Stimulated activated CD8-positive, alpha-beta memory T cell treated with anti-CD3 and anti-CD28 coated beads, Interleukin-7, amount 100 ng/mL, for 48 hours (primary cell): ENCODE results near the gene PTPRE.

Source experiments
- DNase-seq, 2 donors: peaks; one replicate each; pipeline ENCODE4 v3.0.0-alpha.2; 2020; ENCODE audit warnings: low read depth in 1 of 2; ENCODE audit errors: extremely low read depth in 1 of 2

Gene PTPRE

GRCh38 chr10:128018691-128019090 lies 111.8 kb downstream of the PTPRE start:
- no peak for DNase-seq

- DNase-seq = no peak
Measured at GRCh38 chr10:128022261-128023196, 115.6 kb downstream of the PTPRE start.

DNA sequence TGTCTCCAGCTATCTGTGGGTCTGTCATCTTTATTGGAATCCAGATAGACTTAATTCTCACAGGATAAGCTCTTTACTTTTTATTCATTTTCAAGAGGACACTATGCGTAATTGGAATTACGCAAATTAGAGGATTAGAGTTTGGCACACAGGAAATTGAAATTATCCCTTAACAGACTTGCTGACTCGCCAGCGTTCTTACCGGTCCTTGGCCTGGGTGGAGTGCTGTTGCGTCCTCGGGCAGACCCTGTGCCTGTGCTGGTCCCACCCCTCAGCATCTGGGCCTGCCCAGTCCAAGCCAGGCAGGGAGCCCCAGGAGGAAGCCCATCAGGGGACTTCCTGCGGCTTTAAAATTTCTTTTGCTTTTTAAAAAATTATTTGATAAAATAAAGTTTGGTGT lies 117.5 kb downstream of the PTPRE start:
- DNase-seq = no peak

DNA sequence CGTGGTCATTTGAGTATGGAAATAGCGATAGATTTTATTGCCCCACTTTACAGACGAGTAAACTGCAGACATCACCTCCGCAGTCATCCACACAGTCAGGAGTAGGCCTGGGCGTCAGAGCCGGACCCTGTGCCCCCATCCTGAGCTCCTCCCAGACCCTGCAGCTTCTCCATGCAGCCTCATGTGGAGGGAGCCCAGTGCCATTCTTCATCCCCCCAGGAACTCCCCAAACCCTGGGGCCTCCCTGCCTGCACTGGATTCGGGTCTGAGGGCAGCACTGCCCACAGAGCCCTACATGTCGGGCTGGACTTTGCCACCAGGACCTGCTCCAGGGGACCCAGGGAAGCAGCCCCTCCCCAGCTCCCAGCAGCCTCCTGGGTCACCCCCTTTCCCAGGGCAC lies 118.5 kb downstream of the PTPRE start:
- no peak for DNase-seq

- DNase-seq = no peak
Measured at GRCh38 chr10:128025951-128026350, 119.0 kb downstream of the PTPRE start.

DNA sequence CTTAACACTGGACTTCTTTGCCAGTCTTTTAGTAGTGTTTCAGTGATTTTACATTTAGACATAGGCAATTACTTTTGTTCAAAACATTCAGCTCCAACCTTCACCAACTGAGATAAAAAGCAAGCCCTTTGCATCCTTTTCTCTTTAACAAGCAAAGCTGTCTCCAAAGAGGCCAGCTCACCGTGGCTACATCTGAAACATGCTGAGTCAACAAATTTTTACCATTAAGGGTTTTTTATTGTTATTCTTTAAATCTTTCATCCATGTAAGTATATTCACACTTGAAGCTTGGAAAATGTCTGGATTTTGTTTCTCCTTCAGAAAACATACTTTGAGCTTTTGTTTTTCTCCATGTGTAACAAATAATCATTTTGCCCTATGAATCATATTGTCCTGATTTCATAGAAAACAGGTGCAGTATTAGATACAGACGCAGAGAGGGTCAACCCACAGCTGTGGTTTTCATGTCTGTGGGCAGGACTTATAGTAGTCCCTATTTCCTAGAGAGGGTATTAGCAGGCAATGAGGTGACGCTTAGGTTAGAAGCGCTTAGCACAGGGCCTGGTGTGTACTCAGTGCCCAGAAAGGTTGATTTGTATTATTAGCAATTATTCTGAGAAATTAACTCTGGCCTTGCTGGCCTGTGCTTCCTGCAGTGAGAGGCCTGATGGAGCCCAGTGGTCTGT lies 119.9 kb downstream of the PTPRE start:
- no peak for DNase-seq

DNA sequence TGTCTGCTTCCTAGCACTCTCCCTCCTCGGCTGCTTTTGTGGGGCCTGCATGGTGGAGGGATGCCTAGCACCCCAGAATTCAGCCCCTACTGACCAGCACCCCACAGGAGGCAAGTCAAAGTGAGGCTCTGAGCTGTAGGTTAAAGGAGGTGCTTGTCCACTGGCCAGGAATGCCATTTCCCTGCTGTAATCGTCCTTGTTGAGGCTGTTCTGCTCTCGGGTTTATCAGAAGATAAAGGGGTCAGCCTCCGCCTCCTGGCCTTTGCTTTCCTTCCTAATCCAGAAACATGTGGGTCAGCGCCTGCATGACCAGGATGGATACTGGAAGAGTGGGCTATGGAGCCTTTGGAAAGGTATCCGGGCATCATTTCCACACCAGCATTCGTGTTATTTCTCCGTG lies 120.4 kb downstream of the PTPRE start:
- no peak for DNase-seq

GRCh38 chr10:128027822-128028507 lies 121.1 kb downstream of the PTPRE start:
- no peak for DNase-seq

DNA sequence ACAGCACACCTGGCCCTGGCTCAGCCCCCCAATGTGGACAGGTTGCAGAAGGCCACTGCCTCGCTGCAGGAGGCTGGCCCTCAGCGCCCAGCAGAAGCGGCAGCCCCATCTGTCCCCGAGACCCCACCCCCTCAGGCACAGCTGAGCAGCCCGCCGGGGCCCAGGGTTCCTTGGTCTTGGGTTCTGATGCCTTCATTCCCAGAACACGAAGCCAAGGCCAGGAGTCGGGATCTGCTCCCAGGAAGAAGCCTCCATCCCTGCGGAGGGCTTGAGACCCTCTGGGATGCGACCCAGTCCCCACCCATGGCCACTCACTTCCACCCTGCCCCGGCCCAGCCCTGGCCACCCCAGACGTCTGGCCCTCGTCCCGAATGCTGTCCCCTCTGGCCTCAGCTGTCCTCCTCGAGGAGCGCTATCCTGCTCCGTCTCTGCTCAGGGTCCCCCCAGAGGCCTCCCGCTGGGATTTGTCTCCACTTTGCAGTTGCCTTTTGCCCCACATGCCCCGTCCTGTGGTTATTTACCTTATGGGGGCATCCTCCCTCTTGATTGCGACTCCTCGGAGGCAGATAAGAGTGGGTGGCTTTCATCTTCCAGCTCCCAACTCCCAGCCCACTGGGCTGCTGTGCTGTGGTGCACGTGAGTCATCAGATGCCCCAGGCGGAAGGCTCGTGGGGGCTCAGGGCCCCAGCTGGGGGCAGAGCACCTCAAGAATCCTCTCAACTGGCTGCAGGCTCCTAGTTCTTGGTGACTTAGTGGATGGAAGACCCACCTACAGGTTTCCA lies 121.8 kb downstream of the PTPRE start:
- DNase-seq = no peak

GRCh38 chr10:128029290-128029651 lies 122.4 kb downstream of the PTPRE start:
- no peak for DNase-seq

DNA sequence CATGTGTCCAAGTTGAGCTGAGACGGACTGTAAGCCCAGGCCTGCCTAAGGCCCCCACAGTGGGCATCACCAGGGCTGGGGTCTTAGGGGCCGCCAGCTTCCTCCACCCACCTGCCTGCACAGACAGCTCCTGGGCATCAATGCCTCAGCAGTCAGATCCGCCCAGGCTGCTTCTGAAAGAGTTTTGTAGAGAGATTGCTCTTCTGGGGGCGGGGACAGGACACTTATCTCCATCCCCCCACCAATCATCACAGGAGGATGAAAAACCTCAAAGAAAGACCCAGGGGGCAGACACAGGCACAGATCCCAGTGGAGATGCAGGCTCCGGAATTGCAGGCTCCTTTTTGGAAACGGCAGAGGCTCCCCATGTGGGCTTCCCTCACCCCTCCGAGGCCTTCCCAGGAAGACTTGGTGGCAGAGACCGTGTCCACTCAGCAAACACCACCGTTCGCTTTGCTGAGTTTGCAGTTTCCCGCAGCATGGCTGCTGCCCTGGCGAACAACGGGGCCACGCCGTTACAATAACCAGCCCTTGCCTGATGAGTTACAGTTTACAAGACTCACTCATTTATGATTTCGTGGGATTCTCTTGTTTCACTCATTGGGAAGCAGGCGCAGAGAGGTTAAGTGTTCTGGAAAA lies 122.9 kb downstream of the PTPRE start:
- no peak for DNase-seq

DNA sequence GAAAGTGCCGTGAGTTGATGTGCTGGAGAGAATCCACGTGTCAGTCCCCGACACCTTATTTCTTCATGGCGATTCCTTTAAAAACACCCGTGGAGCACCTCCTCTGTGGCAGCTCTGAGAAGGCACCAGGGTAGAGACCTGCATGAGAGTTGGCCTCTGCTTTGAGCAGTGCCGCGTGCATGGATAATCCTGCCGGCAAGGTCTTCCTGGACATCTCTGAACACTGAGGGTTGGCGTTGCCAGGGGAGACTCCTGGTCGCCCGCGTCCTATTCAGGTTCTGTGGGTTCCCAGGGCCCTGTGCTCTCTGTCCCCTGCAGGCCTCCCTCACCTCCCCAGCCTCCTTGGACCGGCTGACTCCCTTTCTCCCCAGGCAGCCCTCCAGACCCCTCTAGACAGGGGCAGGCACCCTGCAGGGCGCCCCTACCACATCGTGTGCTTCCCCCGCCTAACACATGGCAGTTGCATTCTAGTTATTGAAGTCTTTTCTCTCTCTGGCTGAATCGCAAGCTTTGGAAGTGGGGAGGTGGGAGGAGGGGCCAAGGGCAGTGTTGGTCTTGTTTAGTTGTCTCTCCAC lies 123.7 kb downstream of the PTPRE start:
- no peak for DNase-seq

- DNase-seq = no peak
Measured at GRCh38 chr10:128031216-128031615, 124.3 kb downstream of the PTPRE start.

GRCh38 chr10:128032466-128032865 lies 125.6 kb downstream of the PTPRE start:
- no peak for DNase-seq

- no peak for DNase-seq
Measured at GRCh38 chr10:128035557-128035973, 128.7 kb downstream of the PTPRE start.

GRCh38 chr10:128036011-128036615 lies 129.2 kb downstream of the PTPRE start:
- DNase-seq = no peak

- DNase-seq = no peak
Measured at GRCh38 chr10:128036746-128037543, 130.0 kb downstream of the PTPRE start.

GRCh38 chr10:128040096-128040495 lies 133.2 kb downstream of the PTPRE start:
- no peak for DNase-seq

DNA sequence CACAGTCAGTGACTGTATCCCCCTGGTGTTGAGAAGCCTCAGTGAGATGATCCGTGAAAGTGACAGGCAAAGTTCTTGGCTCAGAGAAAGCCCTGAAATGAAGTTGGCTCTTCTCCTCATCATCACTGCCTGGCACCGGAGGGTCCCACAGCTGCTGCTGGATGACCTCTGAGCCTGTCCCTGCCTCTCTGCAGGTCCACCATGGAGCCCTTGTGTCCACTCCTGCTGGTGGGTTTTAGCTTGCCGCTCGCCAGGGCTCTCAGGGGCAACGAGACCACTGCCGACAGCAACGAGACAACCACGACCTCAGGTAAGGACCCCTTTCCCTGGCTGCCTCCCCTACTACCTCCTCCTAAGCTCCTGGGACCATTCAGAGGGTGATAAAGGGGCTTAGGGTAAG lies 133.8 kb downstream of the PTPRE start:
- no peak for DNase-seq
